GM18526 (cell line): ENCODE measurements around the gene CDY1.
"Not testable (repeated sequence)": the region's sequence is repeated elsewhere in the genome, so short reads cannot be mapped to it uniquely, and the experiment has no call there.

Source experiments
- POLR2A ChIP-seq: IDR thresholded peaks from 3 replicates; pipeline ENCODE4 v1.6.1; 2011; ENCODE audit not compliant: insufficient read length; ENCODE audit errors: extremely low read depth

CDY1 gene, protein sequence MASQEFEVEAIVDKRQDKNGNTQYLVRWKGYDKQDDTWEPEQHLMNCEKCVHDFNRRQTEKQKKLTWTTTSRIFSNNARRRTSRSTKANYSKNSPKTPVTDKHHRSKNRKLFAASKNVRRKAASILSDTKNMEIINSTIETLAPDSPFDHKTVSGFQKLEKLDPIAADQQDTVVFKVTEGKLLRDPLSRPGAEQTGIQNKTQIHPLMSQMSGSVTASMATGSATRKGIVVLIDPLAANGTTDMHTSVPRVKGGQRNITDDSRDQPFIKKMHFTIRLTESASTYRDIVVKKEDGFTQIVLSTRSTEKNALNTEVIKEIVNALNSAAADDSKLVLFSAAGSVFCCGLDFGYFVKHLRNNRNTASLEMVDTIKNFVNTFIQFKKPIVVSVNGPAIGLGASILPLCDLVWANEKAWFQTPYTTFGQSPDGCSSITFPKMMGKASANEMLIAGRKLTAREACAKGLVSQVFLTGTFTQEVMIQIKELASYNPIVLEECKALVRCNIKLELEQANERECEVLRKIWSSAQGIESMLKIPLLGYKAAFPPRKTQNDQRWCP

GRCh38 chrY:25621817-25622216 is at the start of gene CDY1:
Gene CDY1 (plus strand): TSS chrY:25622117. CDS start chrY:25622443, 326 bp downstream.
- not testable (repeated sequence) for TF ChIP-seq POLR2A
